Measurements from ENCODE around the gene CHMP4A.

Gene CHMP4A

GRCh38 chr14:24195186-24196070 lies 17.9 kb downstream of the CHMP4A start, which contains the start of gene TM9SF1:
Gene TM9SF1 (minus strand): TSS chr14:24195441. CDS start chr14:24195019, 422 bp downstream.
- peak; percentile 78 for DNase-seq (ENCODE audit: low read depth)

GRCh38 chr14:24194873-24195185 lies 18.5 kb downstream of the CHMP4A start:
- DNase-seq (ENCODE audit: low read depth), result no peak

GRCh38 chr14:24194186-24194872 lies 19.0 kb downstream of the CHMP4A start:
- DNase-seq (ENCODE audit: low read depth), result no peak

GRCh38 chr14:24192933-24193332 lies 20.4 kb downstream of the CHMP4A start:
- no peak for DNase-seq (ENCODE audit: low read depth)

GRCh38 chr14:24190416-24190815 lies 22.9 kb downstream of the CHMP4A start:
- DNase-seq (ENCODE audit: low read depth), result no peak

GRCh38 chr14:24189460-24189859 lies 23.8 kb downstream of the CHMP4A start:
- DNase-seq (ENCODE audit: low read depth), result no peak

GRCh38 chr14:24189059-24189375 lies 24.3 kb downstream of the CHMP4A start:
- no peak for DNase-seq (ENCODE audit: low read depth)

GRCh38 chr14:24188251-24189058 lies 24.8 kb downstream of the CHMP4A start, which contains the start of gene IPO4:
Gene IPO4 (minus strand): TSS chr14:24188816. CDS start chr14:24188787, 29 bp downstream.
- peak; percentile 92 for DNase-seq (ENCODE audit: low read depth)

GRCh38 chr14:24187539-24187915 lies 25.8 kb downstream of the CHMP4A start:
- DNase-seq (ENCODE audit: low read depth), result no peak

- no peak for DNase-seq (ENCODE audit: low read depth)
Observed at GRCh38 chr14:24186831-24187538, 26.3 kb downstream of the CHMP4A start.

- DNase-seq (ENCODE audit: low read depth), result no peak
Observed at GRCh38 chr14:24185741-24186140, 27.5 kb downstream of the CHMP4A start.

GRCh38 chr14:24185026-24185425 lies 28.3 kb downstream of the CHMP4A start:
- DNase-seq (ENCODE audit: low read depth), result no peak

- no peak for DNase-seq (ENCODE audit: low read depth)
Observed at GRCh38 chr14:24184104-24184970, 29.0 kb downstream of the CHMP4A start.

GRCh38 chr14:24183014-24183481 lies 30.2 kb downstream of the CHMP4A start:
- DNase-seq (ENCODE audit: low read depth), result no peak

GRCh38 chr14:24182110-24182882 lies 31.0 kb downstream of the CHMP4A start:
- DNase-seq (ENCODE audit: low read depth), result no peak

- no peak for DNase-seq (ENCODE audit: low read depth)
Observed at GRCh38 chr14:24181371-24182077, 31.8 kb downstream of the CHMP4A start.

GRCh38 chr14:24179961-24180796 lies 33.1 kb downstream of the CHMP4A start:
- DNase-seq (ENCODE audit: low read depth), result no peak

- no peak for DNase-seq (ENCODE audit: low read depth)
Observed at GRCh38 chr14:24179294-24179960, 33.9 kb downstream of the CHMP4A start.

All from activated gamma-delta T cell treated with anti-CD3 and anti-CD28 coated beads, Interleukin-2, amount 50 U/mL, for 16 hours (primary cell).